LNCAP (cell line): ENCODE data around the gene FRMD6.

ENCODE experiments used
- TF ChIP-seq, protein P1 (sequence below): fragments of 450-650 bp; IDR thresholded peaks from 2 replicates; pipeline ENCODE4 v1.5.1; 2017; ENCODE audit warnings: mild to moderate bottlenecking

The FRMD6 gene

DNA sequence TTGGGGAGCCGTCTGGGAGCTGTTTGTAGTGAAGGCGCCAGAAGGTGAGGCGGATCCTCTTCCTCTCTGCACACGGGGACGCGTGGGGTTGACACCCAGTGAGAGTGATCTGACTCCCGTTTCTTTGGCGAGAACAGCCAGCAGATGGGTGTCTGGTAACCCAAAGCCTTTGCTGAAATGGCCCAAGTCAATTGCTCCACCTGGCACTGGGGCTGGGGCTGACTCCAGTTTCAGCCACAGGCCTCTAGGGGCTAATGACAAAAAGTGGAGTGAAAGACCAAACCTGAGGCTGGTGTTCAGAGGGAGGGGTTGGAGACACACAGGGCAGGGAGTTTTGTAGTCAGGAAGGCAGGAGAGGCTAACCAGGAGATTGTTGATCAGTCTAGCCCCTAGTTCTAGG lies 87.0 kb downstream of the FRMD6 start:
- TF ChIP-seq, protein P1, sequence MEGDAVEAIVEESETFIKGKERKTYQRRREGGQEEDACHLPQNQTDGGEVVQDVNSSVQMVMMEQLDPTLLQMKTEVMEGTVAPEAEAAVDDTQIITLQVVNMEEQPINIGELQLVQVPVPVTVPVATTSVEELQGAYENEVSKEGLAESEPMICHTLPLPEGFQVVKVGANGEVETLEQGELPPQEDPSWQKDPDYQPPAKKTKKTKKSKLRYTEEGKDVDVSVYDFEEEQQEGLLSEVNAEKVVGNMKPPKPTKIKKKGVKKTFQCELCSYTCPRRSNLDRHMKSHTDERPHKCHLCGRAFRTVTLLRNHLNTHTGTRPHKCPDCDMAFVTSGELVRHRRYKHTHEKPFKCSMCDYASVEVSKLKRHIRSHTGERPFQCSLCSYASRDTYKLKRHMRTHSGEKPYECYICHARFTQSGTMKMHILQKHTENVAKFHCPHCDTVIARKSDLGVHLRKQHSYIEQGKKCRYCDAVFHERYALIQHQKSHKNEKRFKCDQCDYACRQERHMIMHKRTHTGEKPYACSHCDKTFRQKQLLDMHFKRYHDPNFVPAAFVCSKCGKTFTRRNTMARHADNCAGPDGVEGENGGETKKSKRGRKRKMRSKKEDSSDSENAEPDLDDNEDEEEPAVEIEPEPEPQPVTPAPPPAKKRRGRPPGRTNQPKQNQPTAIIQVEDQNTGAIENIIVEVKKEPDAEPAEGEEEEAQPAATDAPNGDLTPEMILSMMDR = no peak

DNA sequence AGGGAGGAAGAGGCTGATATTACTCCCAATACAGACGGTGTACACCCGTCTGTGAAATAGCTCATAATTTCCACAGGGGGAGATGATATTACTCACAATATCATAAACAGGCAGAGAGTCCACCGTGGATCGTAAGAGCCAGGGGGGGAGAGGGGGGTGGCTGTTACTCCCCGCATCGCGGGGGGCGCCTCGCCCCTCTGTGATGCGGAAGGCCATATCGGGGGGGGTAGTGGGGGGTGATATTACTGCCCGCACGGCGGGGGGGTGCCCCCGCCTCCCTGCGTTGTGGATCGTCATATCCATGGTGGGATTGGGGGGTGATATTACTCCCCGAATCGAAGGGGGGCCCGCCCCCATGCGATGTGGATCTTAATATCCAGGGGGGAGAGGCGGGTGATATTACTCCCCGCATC lies 91.9 kb downstream of the FRMD6 start:
- TF ChIP-seq, protein P1 = no peak

DNA sequence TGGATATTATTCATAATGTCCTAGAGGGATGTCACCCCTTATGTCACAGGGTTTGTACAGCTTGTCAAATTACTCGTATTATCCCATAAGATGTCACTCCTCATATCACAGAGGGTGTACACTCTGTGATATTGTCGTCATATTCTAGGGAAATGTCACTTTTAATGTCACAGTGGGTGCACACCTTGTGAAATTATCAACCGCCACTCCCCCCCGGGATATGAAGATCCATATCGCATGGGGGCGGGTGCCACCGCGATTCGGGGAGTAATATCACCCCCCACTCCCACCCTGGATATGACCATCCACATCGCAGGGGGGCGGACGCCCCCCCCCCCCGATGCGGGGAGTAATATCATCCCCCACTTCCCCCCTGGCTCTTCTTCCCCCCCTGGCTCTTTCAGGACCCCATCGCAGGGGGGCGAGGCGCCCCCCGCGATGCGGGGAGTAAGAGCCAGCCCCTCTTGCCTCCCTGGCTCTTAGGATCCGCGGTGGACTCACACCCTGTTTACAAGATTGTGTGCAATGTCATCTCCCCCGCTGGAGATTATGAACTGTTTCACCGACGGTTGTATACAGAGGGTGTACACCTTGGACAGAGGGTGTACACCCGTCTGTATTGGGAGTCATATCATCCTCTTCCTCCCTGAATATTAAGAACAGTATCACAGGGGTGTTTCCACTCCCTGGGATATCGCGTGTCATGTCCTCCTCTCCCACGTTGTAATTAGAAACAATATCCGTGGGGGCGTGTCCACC lies 92.8 kb downstream of the FRMD6 start:
- TF ChIP-seq, protein P1 = no peak

DNA sequence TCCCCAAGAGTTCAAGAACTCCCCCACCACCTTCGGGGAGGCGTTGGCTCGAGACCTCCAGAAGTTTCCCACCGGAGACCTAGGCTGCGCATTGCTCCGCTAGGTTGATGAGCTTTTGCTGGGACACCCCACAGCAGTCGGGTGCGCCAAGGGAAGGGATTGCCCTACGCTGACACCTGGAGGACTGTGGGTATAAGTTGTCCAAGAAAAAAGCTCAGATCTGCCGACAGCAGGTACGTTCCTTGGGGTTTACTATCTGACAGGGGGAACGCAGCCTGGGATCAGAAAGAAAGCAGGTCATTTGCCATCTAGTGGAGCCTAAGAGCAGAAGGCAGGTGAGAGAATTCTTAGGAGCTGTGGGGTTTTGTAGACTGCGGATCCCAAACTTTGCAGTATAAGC lies 98.8 kb downstream of the FRMD6 start:
- TF ChIP-seq, protein P1 = no peak

DNA sequence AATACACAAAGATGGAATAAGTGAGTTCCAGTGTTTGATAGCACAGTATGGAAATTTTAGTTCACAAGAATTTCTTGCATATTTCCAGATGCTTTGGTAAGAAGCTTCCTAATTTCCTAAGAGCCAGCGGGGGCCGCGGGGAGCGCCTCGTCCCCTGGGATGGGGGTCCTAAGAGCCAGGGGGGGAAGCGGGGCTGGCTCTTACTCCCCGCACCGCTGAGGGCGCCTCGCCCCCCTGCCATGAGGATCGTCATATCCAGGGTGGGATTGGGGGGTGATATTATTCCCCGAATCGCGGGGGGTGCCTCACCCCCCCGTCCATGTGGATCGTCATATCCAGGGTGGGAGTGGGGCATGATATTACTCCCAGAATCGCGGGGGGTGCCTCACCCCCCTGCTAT lies 108.2 kb downstream of the FRMD6 start:
- TF ChIP-seq, protein P1 = no peak

DNA sequence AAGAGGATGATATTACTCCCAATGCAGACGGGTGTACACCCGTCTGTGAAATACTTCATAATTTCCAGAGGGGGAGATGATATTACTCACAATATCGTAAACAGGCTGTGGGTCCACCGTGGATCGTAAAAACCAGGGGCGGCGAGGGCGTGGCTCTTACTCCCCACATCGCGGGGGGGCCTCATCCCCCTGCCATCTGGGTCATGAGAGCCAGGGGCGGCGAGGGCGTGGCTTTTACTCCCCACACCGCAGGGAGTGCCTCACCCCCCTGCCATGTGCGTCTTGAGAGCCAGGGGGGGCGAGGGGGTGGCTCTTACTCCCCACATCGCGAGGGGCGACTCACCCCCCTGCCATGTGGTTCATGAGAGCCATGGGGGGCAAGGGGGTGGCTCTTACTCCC lies 122.5 kb downstream of the FRMD6 start:
- TF ChIP-seq, protein P1 = no peak

DNA sequence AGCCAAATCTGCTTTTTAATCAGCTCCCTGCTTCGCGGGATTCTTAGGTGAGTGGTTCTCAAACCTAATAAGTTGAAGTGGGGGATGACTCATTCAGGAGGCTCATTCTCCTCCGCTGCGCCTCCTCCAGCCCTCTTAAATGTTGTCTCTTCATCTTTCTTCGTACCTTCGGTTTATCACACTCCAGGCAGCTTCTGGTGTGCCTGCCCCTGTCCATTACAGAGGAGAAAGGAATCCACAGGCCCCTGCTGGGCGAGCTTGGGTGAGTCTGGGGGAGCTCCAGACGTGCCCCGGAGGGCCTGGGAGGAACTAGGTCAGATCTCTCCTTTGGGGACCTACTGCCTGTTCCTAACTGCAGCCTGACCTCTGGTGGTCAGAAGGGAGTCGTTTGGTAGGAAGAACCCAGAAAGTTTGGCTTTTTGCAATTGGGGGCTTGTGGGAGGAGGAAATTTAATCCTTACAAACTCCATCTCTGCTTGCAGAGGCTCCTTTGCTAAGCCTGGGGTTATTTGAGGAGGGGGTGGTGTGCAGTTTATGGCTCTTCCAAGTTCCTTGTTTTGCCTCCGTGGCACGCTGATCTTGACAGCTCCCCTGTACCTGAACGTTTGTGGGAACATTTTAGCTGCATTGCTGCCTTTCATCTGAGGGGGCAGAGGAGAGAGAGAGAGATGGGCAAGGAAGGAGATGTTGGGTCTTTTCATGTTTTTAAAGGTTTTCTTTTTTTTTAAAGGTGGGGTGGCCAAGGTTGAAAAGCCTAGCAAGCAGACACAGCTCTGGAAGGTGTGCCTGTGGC lies 124.6 kb downstream of the FRMD6 start:
- TF ChIP-seq, protein P1 = peak; percentile 65
